ENCODE measurements around the gene NKD2.

Gene NKD2

GRCh38 chr5:1068895-1069719 is 60.5 kb downstream of the NKD2 start:
- no peaks in the 10 kb centered on the region for H3K27me3 ChIP-seq (ENCODE audit: insufficient read depth, low read depth, severe bottlenecking)
- no peak overlapping the region for H3K27ac ChIP-seq
- no peaks in the 10 kb centered on the region for H3K9me3 ChIP-seq (ENCODE audit: severe bottlenecking)
- no peak for TF ChIP-seq CTCF (IDR thresholded peaks at IDR 0.05; ENCODE audit: low read depth, low read length)
- H3K36me3 ChIP-seq, result peaks cover 18% of the 10 kb centered on the region
- H3K4me3 ChIP-seq (ENCODE audit: low read depth, low read length), result no peak overlapping the region
- DNase-seq, result no peak

GRCh38 chr5:1069720-1070088 is 61.1 kb downstream of the NKD2 start:
- Histone ChIP-seq H3K36me3 (peaks cover 20% of the 10 kb centered on the region), H3K4me3 (ENCODE audit: low read depth, low read length) (no peak overlapping the region), H3K27me3 (ENCODE audit: insufficient read depth, low read depth, severe bottlenecking) (no peaks in the 10 kb centered on the region), H3K27ac (no peak overlapping the region), H3K9me3 (ENCODE audit: severe bottlenecking) (no peaks in the 10 kb centered on the region)
- no peak for DNase-seq
- TF ChIP-seq CTCF (IDR thresholded peaks at IDR 0.05; ENCODE audit: low read depth, low read length), result no peak

GRCh38 chr5:1073239-1074102 is 64.9 kb downstream of the NKD2 start:
- Histone ChIP-seq H3K27me3 (ENCODE audit: insufficient read depth, low read depth, severe bottlenecking) (no peaks in the 10 kb centered on the region), H3K36me3 (peaks cover 45% of the 10 kb centered on the region), H3K4me3 (ENCODE audit: low read depth, low read length) (no peak overlapping the region), H3K9me3 (ENCODE audit: severe bottlenecking) (no peaks in the 10 kb centered on the region), H3K27ac (peak overlapping the region; percentile 66)
- no peak for TF ChIP-seq CTCF (IDR thresholded peaks at IDR 0.05; ENCODE audit: low read depth, low read length)
- no peak for DNase-seq

GRCh38 chr5:1074226-1074625 is 65.6 kb downstream of the NKD2 start:
- Histone ChIP-seq H3K27ac (0 out of 2 replicates have a peak overlapping the region, but pooled peaks have one; percentile 18), H3K9me3 (ENCODE audit: severe bottlenecking) (no peaks in the 10 kb centered on the region), H3K27me3 (ENCODE audit: insufficient read depth, low read depth, severe bottlenecking) (no peaks in the 10 kb centered on the region), H3K36me3 (peaks cover 48% of the 10 kb centered on the region), H3K4me3 (ENCODE audit: low read depth, low read length) (no peak overlapping the region)
- no peak for TF ChIP-seq CTCF (IDR thresholded peaks at IDR 0.05; ENCODE audit: low read depth, low read length)
- DNase-seq, result no peak

- Histone ChIP-seq H3K27me3 (ENCODE audit: insufficient read depth, low read depth, severe bottlenecking) (no peaks in the 10 kb centered on the region), H3K36me3 (peaks cover 52% of the 10 kb centered on the region), H3K27ac (no peak overlapping the region), H3K4me3 (ENCODE audit: low read depth, low read length) (no peak overlapping the region), H3K9me3 (ENCODE audit: severe bottlenecking) (no peaks in the 10 kb centered on the region)
- no peak for DNase-seq
- TF ChIP-seq CTCF (IDR thresholded peaks at IDR 0.05; ENCODE audit: low read depth, low read length), result no peak
Measured at GRCh38 chr5:1074816-1075554, 66.4 kb downstream of the NKD2 start.

Data from WERI-Rb-1 (cell line).